GM12865 (cell line): ENCODE results near the gene COX7A2L.
A peak's percentile ranks its signal among the peaks of the same experiment; 100 is the strongest.

Experiments used
- DNase-seq: peaks from one replicate; pipeline ENCODE4 v3.0.0; 2010; ENCODE audit warnings: low read depth
- H3K4me3 ChIP-seq: 2 replicates; pipeline ENCODE4 v1.5.1; 2011; ENCODE audit warnings: mild to moderate bottlenecking, low read depth, low read length, control low read depth
- CTCF ChIP-seq: IDR thresholded peaks from 2 replicates; pipeline ENCODE4 v1.5.1; 2011; ENCODE audit warnings: low read length, control low read depth, low read depth, inconsistent platforms; ENCODE audit not compliant: insufficient read depth; ENCODE audit errors: missing control alignments

The COX7A2L gene

GRCh38 chr2:42327125-42327524 lies 33.9 kb downstream of the COX7A2L start:
- peak; percentile 31 for DNase-seq
- no peak overlapping the region for H3K4me3 ChIP-seq
- no peak for TF ChIP-seq CTCF

- no peak for DNase-seq
- no peak for TF ChIP-seq CTCF
- H3K4me3 ChIP-seq = no peak overlapping the region
These were observed 35.4 kb downstream of the COX7A2L start for GRCh38 chr2:42325609-42326008.

GRCh38 chr2:42324949-42325348 lies 36.1 kb downstream of the COX7A2L start:
- no peak overlapping the region for H3K4me3 ChIP-seq
- no peak for DNase-seq
- no peak for TF ChIP-seq CTCF

- no peak for DNase-seq
- H3K4me3 ChIP-seq = no peak overlapping the region
- no peak for TF ChIP-seq CTCF
These were observed 36.8 kb downstream of the COX7A2L start for GRCh38 chr2:42324244-42324643.

GRCh38 chr2:42321452-42322064 lies 39.5 kb downstream of the COX7A2L start:
- no peak for TF ChIP-seq CTCF
- DNase-seq = no peak
- H3K4me3 ChIP-seq = no peak overlapping the region

- H3K4me3 ChIP-seq = no peak overlapping the region
- TF ChIP-seq CTCF = no peak
- no peak for DNase-seq
These were observed 41.8 kb downstream of the COX7A2L start for GRCh38 chr2:42319265-42319664.

GRCh38 chr2:42317945-42318344 lies 43.1 kb downstream of the COX7A2L start:
- no peak for TF ChIP-seq CTCF

More at GRCh38 chr2:42317945-42318344, 43.1 kb downstream of the COX7A2L start:
- H3K4me3 ChIP-seq = no peak overlapping the region
- DNase-seq = no peak
